Peyer's patch (tissue), 4 donors: ENCODE data around the gene RPP14. TPM values are rescaled to one million over a fixed set of nuclear protein-coding genes. Genes with fewer than 3 reads are reported as not detected.

ENCODE experiments used
- DNase-seq, 3 donors: peaks; one replicate each; pipeline ENCODE4 v3.0.0-alpha.2; 2017 to 2019
- H3K27ac ChIP-seq, 4 donors: fragments of 200-600 bp; sonication (generic); one replicate each; pipeline ENCODE4 v1.5.1; 2016 to 2019
- H3K27me3 ChIP-seq, 2 donors: fragments of 200-600 bp; sonication (generic); one replicate each; pipeline ENCODE4 v1.5.1; 2019
- H3K36me3 ChIP-seq, 3 donors: fragments of 200-600 bp; sonication (generic); one replicate each; pipeline ENCODE4 v1.5.1; 2016 to 2019
- H3K4me1 ChIP-seq, 4 donors: fragments of 200-600 bp; sonication (generic); one replicate each; pipeline ENCODE4 v1.5.1; 2016 to 2019
- H3K4me3 ChIP-seq, 4 donors: fragments of 200-600 bp; sonication (generic); 1 replicate in 3 of 4; 2 replicates in 1 of 4; pipeline ENCODE4 v1.5.1; 2016 to 2019; ENCODE audit warnings: mild to moderate bottlenecking in 1 of 4
- H3K9me3 ChIP-seq, 4 donors: fragments of 200-600 bp; sonication (generic); one replicate each; pipeline ENCODE4 v1.5.1; 2016 to 2019; ENCODE audit warnings: mild to moderate bottlenecking in 1 of 4
- CTCF ChIP-seq, 6 experiments: fragments of 450-650 bp in 4 of 6; fragments of 200-600 bp in 2 of 6; sonication (generic) in 1 of 6; IDR thresholded peaks; one replicate each; pipeline ENCODE4 v1.5.1; 2017 to 2019; ENCODE audit warnings: antibody characterized with exemption in 6 of 6, mild to moderate bottlenecking in 3 of 6, moderate library complexity in 1 of 6
- POLR2A ChIP-seq, 2 donors: fragments of 450-650 bp; IDR thresholded peaks; one replicate each; pipeline ENCODE4 v1.5.1; 2017; ENCODE audit warnings: antibody characterized with exemption in 2 of 2, mild to moderate bottlenecking in 2 of 2, moderate library complexity in 2 of 2
- total RNA-seq, 4 donors: library from RNA; depleted of rRNA; stranded (reverse); fragments of >200 nt; gene quantifications; one replicate each; pipeline ENCODE4 v1.1.0, GENCODE V29; 2016

The RPP14 gene
- total RNA-seq, 4 donors from 2014 or later, result 9.9 to 23.1 (median 13.4) TPM

DNA sequence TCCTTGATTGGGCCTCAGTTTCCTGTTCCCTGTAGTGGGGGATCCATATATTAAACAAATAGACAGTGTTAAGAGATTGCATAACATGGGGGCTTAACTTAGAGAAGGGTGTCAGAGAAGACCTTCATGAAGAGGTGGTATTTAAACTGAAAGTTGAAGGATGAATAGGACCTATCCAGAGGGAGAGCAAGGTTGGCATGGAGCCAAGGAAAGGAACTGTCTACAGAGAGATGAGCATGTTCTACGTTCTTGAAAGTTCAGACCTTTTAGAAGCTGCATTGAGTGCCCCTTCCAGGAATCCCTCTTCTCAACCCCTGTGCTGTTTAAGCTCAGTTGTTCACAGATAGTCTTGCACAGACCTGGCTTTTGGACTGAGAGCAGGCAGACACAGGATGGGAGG, 2.7 kb downstream of the RPP14 start:
- no peak overlapping the region for H3K4me3 ChIP-seq
- TF ChIP-seq CTCF (IDR thresholded peaks at IDR 0.05) (no peak), POLR2A (IDR thresholded peaks at IDR 0.05) (no peak)
- H3K9me3 ChIP-seq, result no peaks in the 10 kb centered on the region
- H3K36me3 ChIP-seq, result peaks cover 0 to 44% (median 0%) of the 10 kb centered on the region in 3 donors
- no peaks in the 10 kb centered on the region for H3K27me3 ChIP-seq
- H3K27ac ChIP-seq, result peak overlapping the region in 1 of 4 donors; percentile 5
- peaks cover 0 to 26% (median 4%) of the 10 kb centered on the region in 4 donors for H3K4me1 ChIP-seq
- peak in 1 of 3 donors; percentile 44 for DNase-seq

GRCh38 chr3:58317811-58318210, 11.8 kb downstream of the RPP14 start:
- H3K27me3 ChIP-seq, result no peaks in the 10 kb centered on the region
- H3K4me3 ChIP-seq, result no peak overlapping the region
- H3K4me1 ChIP-seq, result no peaks in the 10 kb centered on the region
- peaks cover 0 to 62% (median 5%) of the 10 kb centered on the region in 3 donors for H3K36me3 ChIP-seq
- TF ChIP-seq CTCF (IDR thresholded peaks at IDR 0.05) (no peak), POLR2A (IDR thresholded peaks at IDR 0.05) (no peak)
- no peak for DNase-seq
- H3K27ac ChIP-seq, result no peak overlapping the region
- no peaks in the 10 kb centered on the region for H3K9me3 ChIP-seq

- no peaks in the 10 kb centered on the region for H3K9me3 ChIP-seq
- no peak overlapping the region for H3K27ac ChIP-seq
- no peaks in the 10 kb centered on the region for H3K27me3 ChIP-seq
- H3K4me3 ChIP-seq, result no peak overlapping the region
- TF ChIP-seq CTCF (IDR thresholded peaks at IDR 0.05), result no peak
- TF ChIP-seq POLR2A (IDR thresholded peaks at IDR 0.05), result no peak
- H3K36me3 ChIP-seq, result peaks cover 0 to 25% (median 0%) of the 10 kb centered on the region in 3 donors
- no peak for DNase-seq
- peaks cover 0 to 12% (median 5%) of the 10 kb centered on the region in 4 donors for H3K4me1 ChIP-seq
Observed at GRCh38 chr3:58321791-58322190, 15.7 kb downstream of the RPP14 start.

DNA sequence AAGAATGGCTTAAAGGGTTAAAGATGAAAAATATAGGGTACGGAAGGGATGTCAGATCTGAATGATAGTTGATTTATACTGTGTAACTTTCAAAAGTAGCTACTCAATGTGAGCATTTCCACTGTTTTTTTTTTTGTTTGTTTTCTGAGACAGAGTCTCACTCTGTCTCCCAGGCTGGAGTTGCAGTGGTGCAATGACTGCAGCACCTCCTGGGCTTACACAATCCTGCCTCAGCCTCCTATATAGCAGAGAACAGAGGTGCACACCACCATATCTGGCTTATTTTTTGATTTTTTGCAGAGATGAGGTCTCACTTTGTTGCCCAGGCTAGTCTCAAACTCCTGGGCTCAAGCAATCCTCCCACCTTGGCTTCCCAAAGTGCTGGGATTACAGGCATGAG, 16.7 kb downstream of the RPP14 start:
- H3K27me3 ChIP-seq, result no peaks in the 10 kb centered on the region
- H3K27ac ChIP-seq, result no peak overlapping the region
- no peaks in the 10 kb centered on the region for H3K9me3 ChIP-seq
- peaks cover 0 to 15% (median 0%) of the 10 kb centered on the region in 3 donors for H3K36me3 ChIP-seq
- peaks cover 0 to 12% (median 5%) of the 10 kb centered on the region in 4 donors for H3K4me1 ChIP-seq
- H3K4me3 ChIP-seq, result no peak overlapping the region
- no peak for TF ChIP-seq CTCF (IDR thresholded peaks at IDR 0.05)
- TF ChIP-seq POLR2A (IDR thresholded peaks at IDR 0.05), result no peak
- no peak for DNase-seq

DNA sequence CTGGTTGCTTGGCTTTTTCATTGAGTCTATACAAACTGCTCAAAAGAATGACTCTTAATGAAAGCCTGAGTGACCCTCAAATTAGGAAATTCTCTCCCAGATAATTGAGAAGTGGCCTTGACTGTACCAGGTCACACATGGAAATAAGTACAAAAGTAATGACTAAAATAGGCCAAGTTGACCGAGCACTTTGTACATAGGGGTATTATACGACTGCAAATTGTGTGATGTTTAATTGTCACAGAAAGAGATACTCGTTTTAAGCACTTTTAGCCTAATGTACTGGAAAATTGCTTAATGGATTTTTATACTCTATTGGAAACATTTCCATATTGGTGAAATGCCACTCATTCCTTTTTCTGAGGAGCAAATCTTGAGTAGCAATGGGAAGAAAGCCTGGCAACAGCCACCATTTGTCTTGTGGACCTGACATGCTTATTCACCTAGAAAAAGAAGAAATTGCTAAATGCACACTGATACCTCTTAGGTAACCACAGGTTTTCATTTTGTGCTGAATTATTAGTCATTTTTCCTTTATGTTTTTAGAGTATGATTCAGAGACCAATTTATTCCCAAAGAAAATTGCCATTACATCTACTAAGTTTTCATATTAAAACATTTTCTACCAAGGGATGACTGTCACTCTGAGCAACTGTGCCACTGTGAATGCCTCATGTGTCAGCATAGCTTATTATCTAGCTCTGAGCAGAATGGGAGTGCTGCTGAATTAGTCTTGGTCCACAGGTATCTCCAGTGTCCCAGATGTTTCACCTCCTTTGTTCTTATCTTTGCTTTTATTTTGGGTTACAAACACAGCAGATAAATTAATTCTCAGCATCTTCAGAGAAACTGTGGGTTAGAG, 17.7 kb downstream of the RPP14 start:
- Histone ChIP-seq H3K27me3 (no peaks in the 10 kb centered on the region), H3K27ac (no peak overlapping the region), H3K4me1 (peaks cover 0 to 12% (median 5%) of the 10 kb centered on the region in 4 donors), H3K36me3 (peaks cover 0 to 5% (median 0%) of the 10 kb centered on the region in 3 donors), H3K9me3 (no peaks in the 10 kb centered on the region), H3K4me3 (no peak overlapping the region)
- no peak for DNase-seq
- no peak for TF ChIP-seq POLR2A (IDR thresholded peaks at IDR 0.05)
- no peak for TF ChIP-seq CTCF (IDR thresholded peaks at IDR 0.05)
